GM12878 (cell line): ENCODE results near the gene KDM4C. TPM values are rescaled to one million over a fixed set of nuclear protein-coding genes. Genes with fewer than 3 reads are reported as not detected.

Experiments
- ATAC-seq: fragments of 200-7000 bp; cut with Tn5 transposase; 3 replicates; pipeline ENCODE4 v1.9.1; 2020; ENCODE audit warnings: mild to moderate bottlenecking, moderate library complexity
- BruUV-seq: library from RNA; stranded (reverse); fragments of 400-500 nt; replicated peaks from 2 replicates; lab custom pipeline; 2021; lab: Mats Ljungman, UMichigan
- CTCF ChIA-PET: fragments of 300-600 bp; sonication (Branson Sonifier 250); formaldehyde crosslinking; extraction: SDS; loops from one replicate; lab custom pipeline; 2021; ENCODE audit warnings: inconsistent platforms; lab: Yijun Ruan, JAX
- POLR2A ChIA-PET: fragments of 350-600 bp; formaldehyde crosslinking; extraction: SDS; loops from one replicate; lab custom pipeline; 2021; ENCODE audit warnings: inconsistent platforms; lab: Charles Lee
- RAD21 ChIA-PET: fragments of 300-600 bp; sonication (Branson Sonifier 250); formaldehyde crosslinking; loops from one replicate; lab custom pipeline; 2023; ENCODE audit warnings: antibody characterized with exemption; ENCODE audit not compliant: unreplicated experiment; lab: Charles Lee
- SMC1A ChIA-PET: fragments of 300-600 bp; sonication (Branson Sonifier 250); formaldehyde crosslinking; loops from one replicate; lab custom pipeline; 2023; ENCODE audit not compliant: unreplicated experiment, uncharacterized antibody; lab: Charles Lee
- DNase-seq: peaks from one replicate; pipeline ENCODE4 v3.0.0-alpha.2; 2011; ENCODE audit warnings: low read depth, low spot score
- FAIRE-seq: peaks from 3 replicates; lab custom pipeline; 2011; peaks lifted over from hg19 to GRCh38; lab: Jason Lieb, UNC
- H2AFZ ChIP-seq: 2 replicates; pipeline ENCODE4 v1.6.0; 2011; ENCODE audit warnings: low read depth, low read length, control low read depth; ENCODE audit not compliant: control insufficient read depth
- H3K27ac ChIP-seq: 2 replicates; pipeline ENCODE4 v1.5.1; 2011; ENCODE audit warnings: control low read depth; ENCODE audit not compliant: control insufficient read depth, insufficient read depth
- H3K27me3 ChIP-seq, 2 experiments: replicated peaks in 1 of 2; 2 replicates each; pipeline versions ENCODE4 v1.6.0 to v1.6.1; 2011; ENCODE audit warnings: low read length in 1 of 2; ENCODE audit not compliant: control insufficient read depth in 2 of 2, insufficient read depth in 2 of 2
- H3K36me3 ChIP-seq, 2 experiments: 2 replicates each; pipeline ENCODE4 v1.5.1; 2011; ENCODE audit warnings: low read length in 1 of 2; ENCODE audit not compliant: control insufficient read depth in 2 of 2, insufficient read depth in 2 of 2
- H3K4me1 ChIP-seq: 2 replicates; pipeline ENCODE4 v1.6.1; 2011; ENCODE audit warnings: mild to moderate bottlenecking, low read length, moderate library complexity, mixed read lengths; ENCODE audit not compliant: control insufficient read depth, insufficient read depth
- H3K4me2 ChIP-seq: 2 replicates; pipeline ENCODE4 v1.6.0; 2011; ENCODE audit warnings: control low read depth; ENCODE audit not compliant: control insufficient read depth, insufficient read depth
- H3K4me3 ChIP-seq: fragments of 200-600 bp; sonication (generic); 2 replicates; pipeline ENCODE4 v1.5.1; 2016
- H3K79me2 ChIP-seq: 2 replicates; pipeline ENCODE4 v1.6.0; 2011; ENCODE audit warnings: low read length; ENCODE audit not compliant: control insufficient read depth, insufficient read depth
- H3K9ac ChIP-seq: 2 replicates; pipeline ENCODE4 v1.8.0; 2011; ENCODE audit warnings: low read length, control low read depth, mixed read lengths; ENCODE audit not compliant: control insufficient read depth, insufficient read depth
- H3K9me3 ChIP-seq: replicated peaks from 3 replicates; pipeline ENCODE4 v1.5.1; 2011; ENCODE audit warnings: mild to moderate bottlenecking, low read length; ENCODE audit not compliant: control insufficient read depth, insufficient read depth
- H4K20me1 ChIP-seq: 2 replicates; pipeline ENCODE4 v1.6.0; 2011; ENCODE audit not compliant: control insufficient read depth, insufficient read depth
- CREB1 ChIP-seq: IDR thresholded peaks from 2 replicates; pipeline ENCODE4 v1.6.1; 2012; ENCODE audit warnings: low read depth, mild to moderate bottlenecking, inconsistent platforms
- HDAC2 ChIP-seq: fragments of 200-600 bp; sonication (generic); IDR thresholded peaks from 2 replicates; pipeline ENCODE4 v1.6.1; 2017
- KDM1A ChIP-seq: fragments of 200-600 bp; sonication (generic); IDR thresholded peaks from 2 replicates; pipeline ENCODE4 v1.6.1; 2016; ENCODE audit warnings: borderline replicate concordance
- MXI1 ChIP-seq: fragments of 150-350 bp; IDR thresholded peaks from 2 replicates; pipeline ENCODE4 v1.6.1; 2011; ENCODE audit warnings: low read depth, mild to moderate bottlenecking, inconsistent platforms, low read length, improper control_type of control experiment
- NFIC ChIP-seq: IDR thresholded peaks from 2 replicates; pipeline ENCODE4 v1.6.1; 2012; ENCODE audit warnings: low read depth, mild to moderate bottlenecking, inconsistent platforms, low read length, moderate library complexity
- NFXL1 ChIP-seq: fragments of 450-650 bp; IDR thresholded peaks from 2 replicates; pipeline ENCODE4 v1.6.1; 2017; ENCODE audit warnings: antibody characterized with exemption, mild to moderate bottlenecking, borderline replicate concordance
- STAT1 ChIP-seq: fragments of 450-650 bp; conservative IDR thresholded peaks from 2 replicates; pipeline ENCODE4 v1.6.1; 2014; ENCODE audit warnings: antibody characterized with exemption, mild to moderate bottlenecking
- TCF7 ChIP-seq: IDR thresholded peaks from 2 replicates; pipeline ENCODE4 v1.6.1; 2014; ENCODE audit warnings: antibody characterized with exemption, borderline replicate concordance
- YBX1 ChIP-seq: fragments of 450-650 bp; IDR thresholded peaks from 2 replicates; pipeline ENCODE4 v1.6.1; 2016; ENCODE audit warnings: antibody characterized with exemption
- YY1 ChIP-seq: IDR thresholded peaks from 2 replicates; pipeline ENCODE4 v1.6.1; 2011; ENCODE audit warnings: low read depth, mild to moderate bottlenecking, low read length
- WGBS: methylation state at CpG from one replicate; pipeline ENCODE4 v1.1.6; 2016; ENCODE audit warnings: low lambda C conversion rate; ENCODE audit not compliant: insufficient replicate concordance, insufficient coverage; ENCODE audit errors: missing lambda C conversion rate; 5-methylcytosine and 5-hydroxymethylcytosine counted together
- in situ Hi-C: fragments of 300-500 bp; cut with MboI; formaldehyde crosslinking; loops from 9 replicates; pipeline ENCODE4 v1.14.3; 2018; ENCODE audit warnings: mixed read lengths
- intact Hi-C: fragments of 100-400 bp; cut with micrococcal nuclease; formaldehyde crosslinking; loops from one replicate; pipeline ENCODE4 v1.14.2; 2022; ENCODE audit not compliant: unreplicated experiment
- polyA plus RNA-seq, 11 experiments: library from polyadenylated mRNA; depleted of rRNA in 4 of 11; unstranded in 6 of 11; stranded (reverse) in 5 of 11; fragments of >200 nt; fragmentation: Nextera tagmentation in 4 of 11; fragmentation: Illumina TruSeq in 1 of 11; extraction: Ambion mirVana in 4 of 11; extraction: Trizol in 1 of 11; gene quantifications; 1 replicate in 1 of 11; 2 replicates in 10 of 11; pipeline versions ENCODE4 v1.2.1 to v1.2.3, GENCODE V29; 2011 to 2016; ENCODE audit warnings: inconsistent platforms in 2 of 11, missing spikeins in 2 of 11, low read depth in 1 of 11
- total RNA-seq, 4 experiments: library from RNA; depleted of rRNA in 3 of 4; stranded (reverse); fragments of >200 nt in 3 of 4; fragmentation: Illumina TruSeq in 1 of 4; extraction: Trizol in 1 of 4; gene quantifications; 2 replicates each; pipeline versions ENCODE4 v1.2.1 to v1.2.3, GENCODE V29; 2013 to 2021
- TF ChIP-seq, protein P1 (sequence below): IDR thresholded peaks from 2 replicates; pipeline ENCODE4 v1.6.1; 2012; ENCODE audit warnings: mild to moderate bottlenecking, low read depth, low read length
- TF ChIP-seq, protein P2 (sequence below): fragments of 450-650 bp; IDR thresholded peaks from 2 replicates; pipeline ENCODE4 v1.6.1; 2017; ENCODE audit warnings: mild to moderate bottlenecking, moderate library complexity

Gene KDM4C
- total and polyA plus RNA-seq, 10 of the 15 experiments (the other 5 are each of a cell fraction or from before 2014, with no cell fraction given) = 6.8 to 41.2 (median 20.1) TPM

DNA sequence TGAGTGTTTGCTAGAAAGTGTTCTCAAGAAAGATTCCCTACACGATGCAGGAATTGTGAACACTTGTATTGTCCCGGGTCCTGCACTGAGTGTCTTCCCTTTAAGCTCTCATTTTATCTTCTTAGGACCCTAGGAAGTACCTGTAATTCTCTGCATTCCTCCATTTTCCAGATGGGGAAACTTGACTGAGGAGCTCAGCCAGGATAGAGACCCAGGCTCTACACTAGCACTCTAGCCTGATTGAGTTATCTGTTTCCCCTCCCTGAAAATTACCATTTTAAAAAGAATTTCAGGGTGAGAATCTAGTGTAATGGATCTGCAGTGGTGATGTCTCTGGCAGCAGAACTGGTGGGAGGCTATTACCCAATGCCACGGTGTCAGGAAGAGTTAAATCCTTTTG, 453.9 kb downstream of the KDM4C start:
- H3K36me3 ChIP-seq = no peaks in the 10 kb centered on the region
- H3K4me2 ChIP-seq = no peak overlapping the region
- no peaks in the 10 kb centered on the region; the same call in 2 of the 3 replicates for H3K9me3 ChIP-seq
- in situ Hi-C loops = loop anchor here (25.0 kb wide), 1 partner anchor 101 kb away; no protein-coding TSS in a partner anchor
- no peak overlapping the region for H2AFZ ChIP-seq
- CTCF ChIA-PET = interaction anchor here (1.1 kb wide), 1 partner anchor 9 kb away, joined by 3 read pairs; no protein-coding TSS in a partner anchor
- BruUV-seq = no TSS peak
- SMC1A ChIA-PET = interaction anchor here (1.1 to 1.4 kb wide), 3 partner anchors 16 to 116 kb away, joined by 3 read pairs; no protein-coding TSS in a partner anchor
- H3K27ac ChIP-seq = no peak overlapping the region
- no peak overlapping the region for H3K4me3 ChIP-seq
- intact Hi-C loops = no loop called here
- WGBS = 31% methylated on average over 3 of the region's 3 CpGs
- no peak for FAIRE-seq
- no peak for ATAC-seq
- H4K20me1 ChIP-seq = no peaks in the 10 kb centered on the region
- no peak for DNase-seq
- H3K27me3 ChIP-seq = no peaks in the 10 kb centered on the region; a peak in 1 of 4 replicates
- TF ChIP-seq YY1 (no peak), NFIC (no peak), HDAC2 (no peak), STAT1 (no peak), TCF7 (no peak), YBX1 (no peak), CREB1 (no peak), KDM1A (no peak), NFXL1 (no peak), MXI1 (no peak)
- TF ChIP-seq, protein P1, sequence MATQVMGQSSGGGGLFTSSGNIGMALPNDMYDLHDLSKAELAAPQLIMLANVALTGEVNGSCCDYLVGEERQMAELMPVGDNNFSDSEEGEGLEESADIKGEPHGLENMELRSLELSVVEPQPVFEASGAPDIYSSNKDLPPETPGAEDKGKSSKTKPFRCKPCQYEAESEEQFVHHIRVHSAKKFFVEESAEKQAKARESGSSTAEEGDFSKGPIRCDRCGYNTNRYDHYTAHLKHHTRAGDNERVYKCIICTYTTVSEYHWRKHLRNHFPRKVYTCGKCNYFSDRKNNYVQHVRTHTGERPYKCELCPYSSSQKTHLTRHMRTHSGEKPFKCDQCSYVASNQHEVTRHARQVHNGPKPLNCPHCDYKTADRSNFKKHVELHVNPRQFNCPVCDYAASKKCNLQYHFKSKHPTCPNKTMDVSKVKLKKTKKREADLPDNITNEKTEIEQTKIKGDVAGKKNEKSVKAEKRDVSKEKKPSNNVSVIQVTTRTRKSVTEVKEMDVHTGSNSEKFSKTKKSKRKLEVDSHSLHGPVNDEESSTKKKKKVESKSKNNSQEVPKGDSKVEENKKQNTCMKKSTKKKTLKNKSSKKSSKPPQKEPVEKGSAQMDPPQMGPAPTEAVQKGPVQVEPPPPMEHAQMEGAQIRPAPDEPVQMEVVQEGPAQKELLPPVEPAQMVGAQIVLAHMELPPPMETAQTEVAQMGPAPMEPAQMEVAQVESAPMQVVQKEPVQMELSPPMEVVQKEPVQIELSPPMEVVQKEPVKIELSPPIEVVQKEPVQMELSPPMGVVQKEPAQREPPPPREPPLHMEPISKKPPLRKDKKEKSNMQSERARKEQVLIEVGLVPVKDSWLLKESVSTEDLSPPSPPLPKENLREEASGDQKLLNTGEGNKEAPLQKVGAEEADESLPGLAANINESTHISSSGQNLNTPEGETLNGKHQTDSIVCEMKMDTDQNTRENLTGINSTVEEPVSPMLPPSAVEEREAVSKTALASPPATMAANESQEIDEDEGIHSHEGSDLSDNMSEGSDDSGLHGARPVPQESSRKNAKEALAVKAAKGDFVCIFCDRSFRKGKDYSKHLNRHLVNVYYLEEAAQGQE = no peak
- TF ChIP-seq, protein P2, sequence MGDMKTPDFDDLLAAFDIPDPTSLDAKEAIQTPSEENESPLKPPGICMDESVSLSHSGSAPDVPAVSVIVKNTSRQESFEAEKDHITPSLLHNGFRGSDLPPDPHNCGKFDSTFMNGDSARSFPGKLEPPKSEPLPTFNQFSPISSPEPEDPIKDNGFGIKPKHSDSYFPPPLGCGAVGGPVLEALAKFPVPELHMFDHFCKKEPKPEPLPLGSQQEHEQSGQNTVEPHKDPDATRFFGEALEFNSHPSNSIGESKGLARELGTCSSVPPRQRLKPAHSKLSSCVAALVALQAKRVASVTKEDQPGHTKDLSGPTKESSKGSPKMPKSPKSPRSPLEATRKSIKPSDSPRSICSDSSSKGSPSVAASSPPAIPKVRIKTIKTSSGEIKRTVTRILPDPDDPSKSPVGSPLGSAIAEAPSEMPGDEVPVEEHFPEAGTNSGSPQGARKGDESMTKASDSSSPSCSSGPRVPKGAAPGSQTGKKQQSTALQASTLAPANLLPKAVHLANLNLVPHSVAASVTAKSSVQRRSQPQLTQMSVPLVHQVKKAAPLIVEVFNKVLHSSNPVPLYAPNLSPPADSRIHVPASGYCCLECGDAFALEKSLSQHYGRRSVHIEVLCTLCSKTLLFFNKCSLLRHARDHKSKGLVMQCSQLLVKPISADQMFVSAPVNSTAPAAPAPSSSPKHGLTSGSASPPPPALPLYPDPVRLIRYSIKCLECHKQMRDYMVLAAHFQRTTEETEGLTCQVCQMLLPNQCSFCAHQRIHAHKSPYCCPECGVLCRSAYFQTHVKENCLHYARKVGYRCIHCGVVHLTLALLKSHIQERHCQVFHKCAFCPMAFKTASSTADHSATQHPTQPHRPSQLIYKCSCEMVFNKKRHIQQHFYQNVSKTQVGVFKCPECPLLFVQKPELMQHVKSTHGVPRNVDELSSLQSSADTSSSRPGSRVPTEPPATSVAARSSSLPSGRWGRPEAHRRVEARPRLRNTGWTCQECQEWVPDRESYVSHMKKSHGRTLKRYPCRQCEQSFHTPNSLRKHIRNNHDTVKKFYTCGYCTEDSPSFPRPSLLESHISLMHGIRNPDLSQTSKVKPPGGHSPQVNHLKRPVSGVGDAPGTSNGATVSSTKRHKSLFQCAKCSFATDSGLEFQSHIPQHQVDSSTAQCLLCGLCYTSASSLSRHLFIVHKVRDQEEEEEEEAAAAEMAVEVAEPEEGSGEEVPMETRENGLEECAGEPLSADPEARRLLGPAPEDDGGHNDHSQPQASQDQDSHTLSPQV = no peak
- TF ChIP-seq, all 136 proteins: peak for 0
- H3K9ac ChIP-seq = no peak overlapping the region
- ChIA-PET RAD21 (no interaction called here), POLR2A (no interaction called here)
- no peaks in the 10 kb centered on the region for H3K79me2 ChIP-seq
- H3K4me1 ChIP-seq = no peaks in the 10 kb centered on the region
